Measurements from ENCODE around the gene RAPH1.

RAPH1 gene

DNA sequence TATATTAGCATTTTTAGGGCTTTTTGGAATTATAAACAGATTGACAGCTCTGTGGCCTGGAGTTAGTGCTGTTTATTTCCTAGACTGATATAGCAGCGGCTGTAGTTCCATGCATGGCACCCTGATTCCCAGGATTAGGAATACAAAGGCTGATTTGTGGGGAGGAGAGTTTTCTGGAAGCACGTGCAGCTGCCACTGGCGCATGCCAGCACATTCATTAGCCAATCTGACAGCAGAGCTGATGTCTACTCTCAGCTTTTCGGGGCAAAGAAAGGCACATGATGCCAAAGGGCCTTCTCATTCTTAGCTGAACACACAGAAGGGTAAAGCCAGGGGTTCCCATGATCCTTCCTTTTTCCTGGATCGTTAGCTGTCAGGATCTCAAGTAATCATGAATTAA, 45.7 kb upstream of the RAPH1 start:
- no peak overlapping the region for H3K4me3 ChIP-seq (ENCODE audit: low read depth, low read length)
- H3K4me1 ChIP-seq: peaks cover 8% of the 10 kb centered on the region
- no peak for DNase-seq
- H3K9me3 ChIP-seq: no peaks in the 10 kb centered on the region
- no peaks in the 10 kb centered on the region for H3K27me3 ChIP-seq
- TF ChIP-seq, protein P1, sequence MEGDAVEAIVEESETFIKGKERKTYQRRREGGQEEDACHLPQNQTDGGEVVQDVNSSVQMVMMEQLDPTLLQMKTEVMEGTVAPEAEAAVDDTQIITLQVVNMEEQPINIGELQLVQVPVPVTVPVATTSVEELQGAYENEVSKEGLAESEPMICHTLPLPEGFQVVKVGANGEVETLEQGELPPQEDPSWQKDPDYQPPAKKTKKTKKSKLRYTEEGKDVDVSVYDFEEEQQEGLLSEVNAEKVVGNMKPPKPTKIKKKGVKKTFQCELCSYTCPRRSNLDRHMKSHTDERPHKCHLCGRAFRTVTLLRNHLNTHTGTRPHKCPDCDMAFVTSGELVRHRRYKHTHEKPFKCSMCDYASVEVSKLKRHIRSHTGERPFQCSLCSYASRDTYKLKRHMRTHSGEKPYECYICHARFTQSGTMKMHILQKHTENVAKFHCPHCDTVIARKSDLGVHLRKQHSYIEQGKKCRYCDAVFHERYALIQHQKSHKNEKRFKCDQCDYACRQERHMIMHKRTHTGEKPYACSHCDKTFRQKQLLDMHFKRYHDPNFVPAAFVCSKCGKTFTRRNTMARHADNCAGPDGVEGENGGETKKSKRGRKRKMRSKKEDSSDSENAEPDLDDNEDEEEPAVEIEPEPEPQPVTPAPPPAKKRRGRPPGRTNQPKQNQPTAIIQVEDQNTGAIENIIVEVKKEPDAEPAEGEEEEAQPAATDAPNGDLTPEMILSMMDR (IDR thresholded peaks at IDR 0.05; ENCODE audit: low read depth, low read length): no peak
- no peaks in the 10 kb centered on the region for H3K36me3 ChIP-seq

DNA sequence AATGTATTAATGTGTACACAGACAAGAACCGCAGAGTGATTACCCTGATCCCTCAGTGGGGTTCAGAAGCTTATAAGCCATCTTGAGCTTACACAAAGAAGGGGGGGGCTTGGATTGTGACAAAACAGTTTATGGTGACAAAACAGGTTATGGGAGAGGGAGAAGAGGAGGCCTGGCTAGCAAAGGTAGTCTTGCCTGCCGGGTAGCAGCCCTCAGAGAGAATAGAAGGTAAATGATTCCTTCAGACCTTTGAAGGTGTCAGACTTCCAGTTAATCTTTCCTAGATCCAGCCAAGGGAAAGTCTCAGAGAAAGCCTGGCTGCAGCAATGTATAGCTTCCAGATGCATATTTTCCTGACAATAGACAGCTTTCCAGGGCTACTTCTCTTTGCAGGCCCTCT, 44.6 kb upstream of the RAPH1 start:
- H3K27me3 ChIP-seq: no peaks in the 10 kb centered on the region
- H3K9me3 ChIP-seq: no peaks in the 10 kb centered on the region
- H3K4me3 ChIP-seq (ENCODE audit: low read depth, low read length): no peak overlapping the region
- TF ChIP-seq, protein P1 (IDR thresholded peaks at IDR 0.05; ENCODE audit: low read depth, low read length): no peak
- no peak for DNase-seq
- H3K4me1 ChIP-seq: no peaks in the 10 kb centered on the region
- H3K36me3 ChIP-seq: no peaks in the 10 kb centered on the region

DNA sequence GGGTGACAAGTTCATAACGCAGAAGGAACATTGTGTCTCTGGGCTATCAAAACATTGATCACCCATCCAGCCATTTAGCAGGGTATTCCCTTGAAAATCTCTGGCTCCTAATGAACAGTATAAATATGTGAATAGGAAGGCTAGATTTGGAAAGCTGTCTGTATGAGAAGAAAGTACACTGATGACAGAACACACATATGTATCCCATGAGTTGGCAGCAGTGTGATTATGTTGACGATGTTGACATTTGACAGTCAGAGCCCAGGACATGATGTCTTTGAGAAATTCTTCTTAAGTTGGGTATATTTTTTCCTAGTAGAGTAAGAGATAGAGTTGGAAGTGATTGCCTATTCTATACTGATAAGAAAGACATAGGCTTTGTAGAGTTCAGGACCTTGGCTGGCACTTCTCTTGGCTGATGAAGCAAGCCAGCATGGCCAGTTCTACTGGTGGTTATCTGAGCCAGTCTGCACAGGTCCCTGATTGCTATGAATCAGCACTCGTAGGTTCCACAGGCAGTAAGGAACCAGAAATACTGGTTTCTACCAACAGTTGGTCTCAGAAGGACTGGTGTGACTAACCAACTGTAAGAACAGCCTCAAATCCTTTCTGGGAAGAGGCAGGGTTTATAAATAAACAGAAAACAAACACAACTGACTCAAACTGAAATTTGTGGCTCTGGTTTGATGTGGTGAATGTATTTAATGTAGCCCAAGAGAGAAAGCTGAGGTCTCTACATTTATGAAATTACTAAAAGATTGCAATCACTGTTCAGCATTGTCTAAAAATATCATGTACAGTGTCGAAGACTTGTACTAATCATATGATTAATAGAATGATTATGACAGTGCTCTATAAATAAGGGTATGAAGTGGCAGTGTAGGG, 43.9 kb upstream of the RAPH1 start:
- no peak for DNase-seq
- TF ChIP-seq, protein P1 (IDR thresholded peaks at IDR 0.05; ENCODE audit: low read depth, low read length): no peak
- no peaks in the 10 kb centered on the region for H3K9me3 ChIP-seq
- H3K27me3 ChIP-seq: no peaks in the 10 kb centered on the region
- no peaks in the 10 kb centered on the region for H3K4me1 ChIP-seq
- H3K4me3 ChIP-seq (ENCODE audit: low read depth, low read length): no peak overlapping the region
- no peaks in the 10 kb centered on the region for H3K36me3 ChIP-seq

DNA sequence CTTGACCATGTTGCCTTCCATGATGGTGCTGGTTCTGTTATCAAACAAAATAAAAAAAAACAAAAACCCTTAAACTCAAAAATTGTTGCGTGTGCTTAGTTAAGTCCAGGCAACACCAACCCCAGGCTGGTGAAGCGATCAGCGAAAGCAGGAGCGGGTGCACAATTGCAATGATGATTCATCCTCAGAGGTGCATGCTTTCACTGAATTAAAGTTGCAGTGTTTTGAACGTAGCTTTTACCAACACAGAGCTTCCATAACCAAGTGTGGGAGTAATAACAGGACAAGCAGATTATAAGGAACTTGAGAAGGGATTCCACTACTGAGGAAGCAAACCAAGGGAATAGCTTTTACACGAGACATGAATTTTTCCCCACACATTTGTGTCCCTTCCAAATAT, 39.7 kb upstream of the RAPH1 start:
- H3K4me1 ChIP-seq: no peaks in the 10 kb centered on the region
- DNase-seq: no peak
- H3K27me3 ChIP-seq: no peaks in the 10 kb centered on the region
- no peaks in the 10 kb centered on the region for H3K9me3 ChIP-seq
- H3K4me3 ChIP-seq (ENCODE audit: low read depth, low read length): no peak overlapping the region
- no peaks in the 10 kb centered on the region for H3K36me3 ChIP-seq
- TF ChIP-seq, protein P1 (IDR thresholded peaks at IDR 0.05; ENCODE audit: low read depth, low read length): no peak

DNA sequence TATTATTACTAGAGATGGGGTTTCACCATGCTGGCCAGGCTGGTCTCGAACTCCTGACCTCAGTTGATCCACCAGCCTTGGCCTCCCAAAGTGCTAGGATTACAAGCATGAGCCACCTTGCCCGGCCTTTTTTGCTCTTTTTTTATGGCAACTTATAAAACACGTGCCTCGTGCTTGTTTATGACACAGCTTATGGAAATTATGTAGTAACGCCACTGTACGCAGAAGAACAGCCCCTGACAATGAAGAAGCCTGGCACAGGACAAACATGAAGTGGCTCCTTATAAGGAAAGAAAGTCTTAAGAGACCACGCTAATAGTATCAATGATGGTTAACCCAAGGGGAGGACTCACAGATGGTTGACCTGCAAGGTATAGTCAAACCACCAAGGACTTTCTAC, 37.2 kb upstream of the RAPH1 start:
- DNase-seq: no peak
- Histone ChIP-seq H3K4me3 (ENCODE audit: low read depth, low read length) (no peak overlapping the region), H3K27me3 (no peaks in the 10 kb centered on the region), H3K36me3 (no peaks in the 10 kb centered on the region), H3K9me3 (no peaks in the 10 kb centered on the region), H3K4me1 (no peaks in the 10 kb centered on the region)
- TF ChIP-seq, protein P1 (IDR thresholded peaks at IDR 0.05; ENCODE audit: low read depth, low read length): no peak

DNA sequence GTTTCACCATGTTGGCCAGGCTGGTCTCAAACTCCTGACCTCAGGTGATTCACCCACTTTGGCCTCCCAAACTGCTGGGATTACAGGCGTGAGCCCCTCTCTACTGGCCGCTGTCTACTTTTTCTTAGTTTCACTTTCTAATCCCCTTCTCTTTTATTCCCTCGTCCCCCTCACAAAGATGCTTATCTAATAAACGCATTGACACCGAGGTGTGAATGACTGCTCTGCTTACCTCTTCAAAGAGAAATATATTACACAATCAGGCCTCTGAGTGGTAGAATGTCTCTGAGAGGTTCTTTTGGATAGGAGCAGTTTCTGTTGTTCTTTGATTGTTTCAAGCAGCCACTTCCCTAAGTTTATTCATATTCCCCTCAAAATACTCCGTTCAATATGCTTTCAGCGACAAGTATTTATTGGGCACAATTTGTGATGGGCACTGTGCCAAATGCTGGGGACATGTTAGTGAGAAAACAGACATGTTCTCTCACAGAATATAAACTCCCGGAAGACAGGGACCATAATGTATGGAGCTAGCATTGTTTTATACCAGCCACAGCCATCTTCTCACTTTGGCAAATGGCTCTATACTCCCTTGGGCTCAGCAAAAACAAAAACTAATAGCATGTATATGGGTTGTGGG, 34.7 kb upstream of the RAPH1 start:
- TF ChIP-seq, protein P1 (IDR thresholded peaks at IDR 0.05; ENCODE audit: low read depth, low read length): no peak
- no peak overlapping the region for H3K4me3 ChIP-seq (ENCODE audit: low read depth, low read length)
- DNase-seq: peak; percentile 9
- no peaks in the 10 kb centered on the region for H3K9me3 ChIP-seq
- no peaks in the 10 kb centered on the region for H3K27me3 ChIP-seq
- H3K4me1 ChIP-seq: no peaks in the 10 kb centered on the region
- H3K36me3 ChIP-seq: no peaks in the 10 kb centered on the region

Data from BE2C (cell line).